Neuron (in vitro differentiated cells): ENCODE measurements around the gene C5orf52.
"Not testable (repeated sequence)": the region's sequence is repeated elsewhere in the genome, so short reads cannot be mapped to it uniquely, and the experiment has no call there.

ENCODE experiments used
- H2AFZ ChIP-seq: one replicate; pipeline ENCODE4 v1.6.1; 2013; ENCODE audit warnings: low read depth, mild to moderate bottlenecking, inconsistent platforms, low read length, moderate library complexity
- H3K27me3 ChIP-seq: one replicate; pipeline ENCODE4 v1.6.1; 2013; ENCODE audit warnings: low read length; ENCODE audit not compliant: insufficient read depth
- H3K36me3 ChIP-seq: one replicate; pipeline ENCODE4 v1.6.1; 2013; ENCODE audit warnings: low read length; ENCODE audit not compliant: insufficient read depth
- H3K4me1 ChIP-seq: one replicate; pipeline ENCODE4 v1.6.1; 2013; ENCODE audit warnings: low read length; ENCODE audit not compliant: insufficient read depth
- H3K4me3 ChIP-seq: 2 replicates; pipeline ENCODE4 v1.5.1; 2013; ENCODE audit warnings: mild to moderate bottlenecking, low read length, moderate library complexity
- H3K9me3 ChIP-seq: one replicate; pipeline ENCODE4 v1.6.1; 2013; ENCODE audit warnings: low read length

Gene C5orf52

DNA sequence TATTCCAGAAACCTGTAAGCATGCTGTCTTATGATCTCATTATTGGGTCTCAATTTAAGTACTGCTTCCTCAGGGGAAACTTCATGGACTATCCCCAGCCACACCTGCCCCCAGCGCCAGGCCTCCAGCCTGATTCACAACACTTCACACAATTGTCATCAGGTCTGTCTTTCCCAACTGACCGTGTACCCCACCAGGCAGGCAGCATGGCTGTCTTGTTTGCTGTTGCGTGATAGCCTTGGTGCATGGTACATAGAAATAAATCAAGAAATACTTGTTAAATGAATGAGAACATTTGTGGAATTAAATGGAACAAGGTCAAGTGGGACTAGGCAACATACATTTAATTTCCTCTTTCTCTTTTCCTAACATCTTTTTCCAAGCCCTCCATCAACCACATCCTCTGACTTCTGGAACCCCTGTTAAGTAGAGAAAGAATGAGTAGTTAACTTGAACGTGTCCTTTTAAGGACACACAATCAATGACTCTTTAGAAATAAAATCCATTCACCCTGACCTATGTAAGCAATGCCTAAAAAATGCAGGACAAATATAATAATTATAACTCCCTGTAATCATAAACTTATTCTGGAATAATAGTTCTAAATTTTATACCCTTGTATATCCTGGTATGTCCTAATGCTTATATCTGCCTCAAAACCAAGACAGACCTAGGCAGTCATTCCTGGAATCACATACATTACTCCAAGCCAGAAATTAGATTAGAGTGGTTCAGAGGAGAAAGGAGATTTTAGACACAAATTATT is 42.7 kb downstream of the C5orf52 start:
- Histone ChIP-seq H3K9me3 (no peaks in the 10 kb centered on the region), H3K27me3 (no peaks in the 10 kb centered on the region), H3K36me3 (no peaks in the 10 kb centered on the region), H2AFZ (no peak overlapping the region), H3K4me3 (no peak overlapping the region), H3K4me1 (no peaks in the 10 kb centered on the region)

DNA sequence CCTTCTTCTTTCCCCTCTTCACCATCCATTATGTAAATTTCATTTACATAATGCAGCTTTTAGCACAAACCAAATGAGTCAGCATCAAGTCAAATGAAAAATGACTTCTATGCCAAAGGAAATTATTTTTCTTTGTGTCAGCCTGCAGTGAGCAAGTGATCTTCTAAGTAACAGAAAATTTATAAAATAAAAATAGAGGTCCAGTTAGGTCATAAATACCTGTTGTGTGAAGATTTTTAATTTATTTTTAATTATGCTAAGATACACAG is 43.2 kb downstream of the C5orf52 start:
- no peaks in the 10 kb centered on the region for H3K9me3 ChIP-seq
- H3K36me3 ChIP-seq, result no peaks in the 10 kb centered on the region
- no peak overlapping the region for H3K4me3 ChIP-seq
- no peaks in the 10 kb centered on the region for H3K4me1 ChIP-seq
- no peak overlapping the region for H2AFZ ChIP-seq
- no peaks in the 10 kb centered on the region for H3K27me3 ChIP-seq

GRCh38 chr5:157718519-157718918 is 47.2 kb downstream of the C5orf52 start:
- Histone ChIP-seq H3K36me3 (no peaks in the 10 kb centered on the region), H3K4me3 (no peak overlapping the region), H3K4me1 (no peaks in the 10 kb centered on the region), H3K9me3 (no peaks in the 10 kb centered on the region), H2AFZ (no peak overlapping the region), H3K27me3 (no peaks in the 10 kb centered on the region)

GRCh38 chr5:157719245-157719644 is 47.9 kb downstream of the C5orf52 start:
- no peaks in the 10 kb centered on the region for H3K27me3 ChIP-seq
- no peak overlapping the region for H2AFZ ChIP-seq
- no peaks in the 10 kb centered on the region for H3K4me1 ChIP-seq
- no peak overlapping the region for H3K4me3 ChIP-seq
- no peaks in the 10 kb centered on the region for H3K36me3 ChIP-seq
- no peaks in the 10 kb centered on the region for H3K9me3 ChIP-seq

DNA sequence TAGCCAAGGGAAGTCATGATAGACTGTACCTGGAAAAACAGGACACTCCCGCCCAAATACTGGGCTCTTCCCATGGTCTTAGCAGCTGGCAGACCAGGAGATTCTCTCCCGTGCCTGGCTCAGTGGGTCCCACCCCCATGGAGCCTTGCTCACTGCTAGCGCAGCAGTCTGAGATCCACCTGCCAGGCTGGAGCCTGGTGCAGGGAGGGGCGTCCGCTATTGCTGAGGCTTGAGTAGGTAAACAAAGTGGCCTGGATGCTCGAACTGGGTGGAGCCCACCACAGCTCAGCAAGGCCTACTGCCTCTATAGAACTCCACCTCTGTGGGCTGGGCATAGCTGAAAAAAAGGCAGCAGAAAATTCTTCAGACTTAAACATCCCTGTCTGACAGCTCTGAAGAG is 49.8 kb downstream of the C5orf52 start:
- Histone ChIP-seq H3K4me1 (no peaks in the 10 kb centered on the region), H3K36me3 (no peaks in the 10 kb centered on the region), H3K4me3 (no peak overlapping the region), H3K9me3 (no peaks in the 10 kb centered on the region), H2AFZ (no peak overlapping the region), H3K27me3 (no peaks in the 10 kb centered on the region)

- not testable (repeated sequence) for H3K36me3 ChIP-seq, H3K27me3 ChIP-seq, H3K9me3 ChIP-seq, H3K4me3 ChIP-seq, H2AFZ ChIP-seq, H3K4me1 ChIP-seq
Observed at GRCh38 chr5:157722895-157723294, 51.6 kb downstream of the C5orf52 start.

- not testable (repeated sequence) for H3K4me1 ChIP-seq, H2AFZ ChIP-seq, H3K9me3 ChIP-seq
Observed at GRCh38 chr5:157726607-157727006, 55.3 kb downstream of the C5orf52 start.

GRCh38 chr5:157727858-157728257 is 56.5 kb downstream of the C5orf52 start:
- not testable (repeated sequence) for H2AFZ ChIP-seq, H3K9me3 ChIP-seq, H3K4me1 ChIP-seq, H3K4me3 ChIP-seq, H3K36me3 ChIP-seq, H3K27me3 ChIP-seq

More at GRCh38 chr5:157726607-157727006, 55.3 kb downstream of the C5orf52 start:
- H3K36me3 ChIP-seq, H3K27me3 ChIP-seq, H3K4me3 ChIP-seq: not testable (repeated sequence)
